ENCODE measurements around the gene SHPK. TPM values are rescaled to one million over a fixed set of nuclear protein-coding genes. Genes with fewer than 3 reads are reported as not detected.

SHPK gene
- total and polyA plus RNA-seq, 4 donors: 9.3 to 66.6 (median 17.0) TPM

- TF ChIP-seq CTCF (IDR thresholded peaks at IDR 0.05; ENCODE audit: low read depth, low read length, missing input control) (no peak), HNF4G (IDR thresholded peaks at IDR 0.05) (no peak)
Observed at GRCh38 chr17:3559270-3559645, 76.8 kb downstream of the SHPK start (continued).

GRCh38 chr17:3558603-3559269 is 77.3 kb downstream of the SHPK start:
- no peak for DNase-seq (ENCODE audit: low spot score)
- TF ChIP-seq FOXA2 (IDR thresholded peaks at IDR 0.05): no peak
- TF ChIP-seq HNF4G (IDR thresholded peaks at IDR 0.05): no peak
- TF ChIP-seq NR2F2 (IDR thresholded peaks at IDR 0.05): no peak
- no peak for TF ChIP-seq CTCF (IDR thresholded peaks at IDR 0.05; ENCODE audit: low read depth, low read length, missing input control)
- TF ChIP-seq ZBTB33 (IDR thresholded peaks at IDR 0.05): no peak
- H3K4me1 ChIP-seq (ENCODE audit: control insufficient read depth in 4 of 4, insufficient read depth in 4 of 4, low read length in 3 of 4): peaks cover 3 to 7% (median 5%) of the 10 kb centered on the region in 4 donors
- H3K27ac ChIP-seq (ENCODE audit: low read depth in 1 of 2, low read length in 2 of 2): no peak overlapping the region
- no peak overlapping the region for H3K4me3 ChIP-seq (ENCODE audit: low read depth in 1 of 3, low read length in 3 of 3)
- no peaks in the 10 kb centered on the region for H3K36me3 ChIP-seq (ENCODE audit: control insufficient read depth in 4 of 4, insufficient read depth in 3 of 4, low read depth in 1 of 4, low read length in 3 of 4)
- H3K27me3 ChIP-seq (ENCODE audit: control insufficient read depth in 4 of 4, insufficient read depth in 4 of 4, low read length in 3 of 4): no peaks in the 10 kb centered on the region
- no peaks in the 10 kb centered on the region for H3K9me3 ChIP-seq (ENCODE audit: control insufficient read depth in 4 of 4, low read length in 3 of 4)
- WGBS: 61% methylated on average over 25 of the region's 25 CpGs
- H3K9ac ChIP-seq (ENCODE audit: low read depth in 1 of 2, low read length in 2 of 2): no peak overlapping the region

Other genes with a start within 250 kb of the SHPK start
- not detected for gene OR3A2, start 249.9 kb downstream of the SHPK start, total RNA-seq
- gene OR3A2, start 249.9 kb downstream of the SHPK start, polyA plus RNA-seq: not detected
- gene OR1E1, start 237.8 kb downstream of the SHPK start, total RNA-seq: not detected
- not detected for gene OR1E1, start 237.8 kb downstream of the SHPK start, polyA plus RNA-seq
- gene OR3A3, start 224.9 kb downstream of the SHPK start, total RNA-seq: not detected
- gene OR3A3, start 224.9 kb downstream of the SHPK start, polyA plus RNA-seq: not detected
- under 1 TPM in 1 of 2 donors, not detected in 1; 0.08 TPM for gene OR1E2, start 202.4 kb downstream of the SHPK start, total RNA-seq
- not detected for gene OR1E2, start 202.4 kb downstream of the SHPK start, polyA plus RNA-seq
- under 1 TPM; 0.19 to 0.42 TPM for gene SPATA22, start 164.4 kb downstream of the SHPK start, total RNA-seq
- gene SPATA22, start 164.4 kb downstream of the SHPK start, polyA plus RNA-seq: under 1 TPM in 1 of 2 donors, not detected in 1; 0.89 TPM
- 1 to 10 TPM in 1 of 2 donors, under 1 TPM in 1; 0.89 to 4.7 TPM for gene ASPA, start 160.3 kb downstream of the SHPK start, total RNA-seq
- gene ASPA, start 160.3 kb downstream of the SHPK start, polyA plus RNA-seq: 1 to 10 TPM; 1.2 to 2.6 TPM
- under 1 TPM; 0.19 to 0.33 TPM for gene TRPV3, start 78.4 kb downstream of the SHPK start, total RNA-seq
- gene TRPV3, start 78.4 kb downstream of the SHPK start, polyA plus RNA-seq: under 1 TPM; 0.04 to 0.38 TPM
- 10 to 100 TPM in 1 of 2 donors, 1 to 10 TPM in 1; 2.5 to 12.7 TPM for gene TRPV1, start 26.8 kb downstream of the SHPK start, total RNA-seq
- 1 to 10 TPM; 3.0 to 3.7 TPM for gene TRPV1, start 26.8 kb downstream of the SHPK start, polyA plus RNA-seq
- 10 to 100 TPM in 1 of 2 donors, 1 to 10 TPM in 1; 8.1 to 15.3 TPM for gene CTNS, start 510 bp upstream of the SHPK start, total RNA-seq
- gene CTNS, start 510 bp upstream of the SHPK start, polyA plus RNA-seq: 10 to 100 TPM in 1 of 2 donors, 1 to 10 TPM in 1; 6.6 to 11.0 TPM
- gene TAX1BP3, start 32.3 kb upstream of the SHPK start, total RNA-seq: 10 to 100 TPM; 11.9 to 19.8 TPM
- gene TAX1BP3, start 32.3 kb upstream of the SHPK start, polyA plus RNA-seq: 10 to 100 TPM; 20.1 to 27.7 TPM
- gene EMC6, start 32.6 kb upstream of the SHPK start, total RNA-seq: 10 to 100 TPM; 12.3 to 15.3 TPM
- 100 to 1,000 TPM in 1 of 2 donors, 10 to 100 TPM in 1; 80.0 to 107 TPM for gene EMC6, start 32.6 kb upstream of the SHPK start, polyA plus RNA-seq
- 1 to 10 TPM; 1.2 to 1.8 TPM for gene P2RX5, start 59.9 kb upstream of the SHPK start, total RNA-seq
- 1 to 10 TPM in 1 of 2 donors, under 1 TPM in 1; 0.31 to 1.1 TPM for gene P2RX5, start 59.9 kb upstream of the SHPK start, polyA plus RNA-seq
- 1 to 10 TPM in 1 of 2 donors, under 1 TPM in 1; 0.08 to 5.8 TPM for gene HASPIN, start 87.7 kb upstream of the SHPK start, total RNA-seq
- under 1 TPM in 1 of 2 donors, not detected in 1; 0.28 TPM for gene HASPIN, start 87.7 kb upstream of the SHPK start, polyA plus RNA-seq
- gene ITGAE, start 164.9 kb upstream of the SHPK start, total RNA-seq: 10 to 100 TPM in 1 of 2 donors, 1 to 10 TPM in 1; 6.5 to 13.9 TPM
- 10 to 100 TPM; 10.3 to 17.7 TPM for gene ITGAE, start 164.9 kb upstream of the SHPK start, polyA plus RNA-seq
- 10 to 100 TPM; 11.8 to 17.1 TPM for gene NCBP3, start 210.0 kb upstream of the SHPK start, total RNA-seq
- gene NCBP3, start 210.0 kb upstream of the SHPK start, polyA plus RNA-seq: 1 to 10 TPM; 4.6 to 4.8 TPM